Stomach (tissue), 4 donors: ENCODE data around the gene RASA3.

Source experiments
- POLR2A ChIP-seq, 4 donors: fragments of 450-650 bp; IDR thresholded peaks; one replicate each; pipeline ENCODE4 v1.6.1; 2016; ENCODE audit warnings: antibody characterized with exemption in 4 of 4, control low read depth in 2 of 4, mild to moderate bottlenecking in 1 of 4, moderate library complexity in 1 of 4
- TF ChIP-seq, protein P1 (sequence below), 7 experiments: fragments of 450-650 bp in 4 of 7; fragments of 200-600 bp in 3 of 7; sonication (generic) in 3 of 7; IDR thresholded peaks; one replicate each; pipeline ENCODE4 v1.5.1; 2016 to 2019; ENCODE audit warnings: antibody characterized with exemption in 7 of 7, control low read depth in 2 of 7, mild to moderate bottlenecking in 1 of 7

DNA sequence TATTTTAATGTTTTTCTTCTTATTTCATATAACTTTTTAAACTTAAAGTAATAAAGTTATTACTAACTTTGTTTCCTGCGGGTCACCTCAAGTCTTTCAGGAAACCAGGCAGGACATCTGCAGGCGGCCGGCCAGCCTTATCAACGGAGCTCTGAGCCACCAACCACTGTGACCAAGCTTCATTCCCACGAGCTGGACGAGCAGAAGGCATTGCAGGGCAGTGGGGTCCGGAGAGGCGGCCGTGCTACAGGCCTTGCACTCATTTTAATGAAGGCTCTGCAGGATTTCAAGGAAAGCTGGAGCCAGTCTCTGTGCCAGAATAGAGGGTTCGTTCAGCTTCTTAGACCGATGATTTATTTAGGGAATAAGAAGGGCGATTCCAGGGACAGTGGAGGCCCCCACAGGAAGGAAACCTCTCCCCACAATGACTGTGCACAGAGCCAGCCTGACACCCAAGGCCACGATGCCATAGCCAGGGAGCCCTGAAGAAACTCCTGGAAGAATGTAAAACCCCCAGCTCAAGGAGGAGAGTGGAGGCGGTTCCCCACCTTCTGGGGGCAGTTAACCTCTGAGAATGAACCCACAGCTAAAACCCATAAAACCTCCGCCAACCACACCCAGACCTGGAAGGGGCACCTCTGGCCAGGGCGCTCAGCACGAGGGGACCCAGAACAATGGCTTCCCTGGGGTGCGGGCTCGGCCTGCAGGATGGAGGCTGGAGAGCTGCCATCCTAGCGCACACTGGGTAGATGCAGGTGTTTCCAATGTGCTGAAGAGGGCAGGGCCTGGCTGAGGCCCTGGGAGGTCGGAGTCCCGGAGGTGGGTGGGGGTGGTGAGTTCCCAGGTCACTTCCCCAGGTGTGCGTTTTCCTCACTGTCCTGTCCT lies 75.0 kb downstream of the RASA3 start:
- TF ChIP-seq POLR2A (IDR thresholded peaks at IDR 0.05): no peak
- TF ChIP-seq, protein P1, sequence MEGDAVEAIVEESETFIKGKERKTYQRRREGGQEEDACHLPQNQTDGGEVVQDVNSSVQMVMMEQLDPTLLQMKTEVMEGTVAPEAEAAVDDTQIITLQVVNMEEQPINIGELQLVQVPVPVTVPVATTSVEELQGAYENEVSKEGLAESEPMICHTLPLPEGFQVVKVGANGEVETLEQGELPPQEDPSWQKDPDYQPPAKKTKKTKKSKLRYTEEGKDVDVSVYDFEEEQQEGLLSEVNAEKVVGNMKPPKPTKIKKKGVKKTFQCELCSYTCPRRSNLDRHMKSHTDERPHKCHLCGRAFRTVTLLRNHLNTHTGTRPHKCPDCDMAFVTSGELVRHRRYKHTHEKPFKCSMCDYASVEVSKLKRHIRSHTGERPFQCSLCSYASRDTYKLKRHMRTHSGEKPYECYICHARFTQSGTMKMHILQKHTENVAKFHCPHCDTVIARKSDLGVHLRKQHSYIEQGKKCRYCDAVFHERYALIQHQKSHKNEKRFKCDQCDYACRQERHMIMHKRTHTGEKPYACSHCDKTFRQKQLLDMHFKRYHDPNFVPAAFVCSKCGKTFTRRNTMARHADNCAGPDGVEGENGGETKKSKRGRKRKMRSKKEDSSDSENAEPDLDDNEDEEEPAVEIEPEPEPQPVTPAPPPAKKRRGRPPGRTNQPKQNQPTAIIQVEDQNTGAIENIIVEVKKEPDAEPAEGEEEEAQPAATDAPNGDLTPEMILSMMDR (IDR thresholded peaks at IDR 0.05): no peak
